Measurements from ENCODE around the gene FAM200C. TPM values are rescaled to one million over a fixed set of nuclear protein-coding genes. Genes with fewer than 3 reads are reported as not detected.

The FAM200C gene
- total RNA-seq, 4 donors from 2014 or later = 0.87 to 3.2 (median 1.8) TPM

DNA sequence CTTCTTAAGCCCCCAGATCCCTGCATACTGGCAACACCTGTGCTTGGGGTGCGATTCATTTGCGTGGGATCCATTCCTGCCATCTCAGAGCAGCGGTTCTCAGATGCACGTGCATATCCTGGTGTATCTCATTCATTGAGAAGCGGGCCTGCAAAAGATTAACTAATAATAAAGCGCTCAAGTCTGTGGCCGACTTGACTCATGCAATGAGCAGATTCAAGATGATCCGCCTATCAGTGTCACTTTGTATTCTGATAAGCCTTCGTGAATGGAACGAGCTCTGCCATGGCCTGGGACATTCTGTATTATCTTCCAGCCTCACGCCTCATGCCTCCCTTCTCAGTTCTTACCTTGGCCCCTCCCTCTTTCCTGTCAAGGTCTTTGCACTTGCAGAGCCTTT is 51.8 kb downstream of the FAM200C start:
- H3K9me3 ChIP-seq = no peaks in the 10 kb centered on the region
- no peaks in the 10 kb centered on the region for H3K27me3 ChIP-seq
- intact Hi-C loops (cut with DNase I) = loop anchor here (10.0 kb wide), 1 partner anchor 323 kb away; no protein-coding TSS in a partner anchor
- DNase-seq = no peak
- no peak for TF ChIP-seq POLR2A (IDR thresholded peaks at IDR 0.05)
- TF ChIP-seq, protein P1, sequence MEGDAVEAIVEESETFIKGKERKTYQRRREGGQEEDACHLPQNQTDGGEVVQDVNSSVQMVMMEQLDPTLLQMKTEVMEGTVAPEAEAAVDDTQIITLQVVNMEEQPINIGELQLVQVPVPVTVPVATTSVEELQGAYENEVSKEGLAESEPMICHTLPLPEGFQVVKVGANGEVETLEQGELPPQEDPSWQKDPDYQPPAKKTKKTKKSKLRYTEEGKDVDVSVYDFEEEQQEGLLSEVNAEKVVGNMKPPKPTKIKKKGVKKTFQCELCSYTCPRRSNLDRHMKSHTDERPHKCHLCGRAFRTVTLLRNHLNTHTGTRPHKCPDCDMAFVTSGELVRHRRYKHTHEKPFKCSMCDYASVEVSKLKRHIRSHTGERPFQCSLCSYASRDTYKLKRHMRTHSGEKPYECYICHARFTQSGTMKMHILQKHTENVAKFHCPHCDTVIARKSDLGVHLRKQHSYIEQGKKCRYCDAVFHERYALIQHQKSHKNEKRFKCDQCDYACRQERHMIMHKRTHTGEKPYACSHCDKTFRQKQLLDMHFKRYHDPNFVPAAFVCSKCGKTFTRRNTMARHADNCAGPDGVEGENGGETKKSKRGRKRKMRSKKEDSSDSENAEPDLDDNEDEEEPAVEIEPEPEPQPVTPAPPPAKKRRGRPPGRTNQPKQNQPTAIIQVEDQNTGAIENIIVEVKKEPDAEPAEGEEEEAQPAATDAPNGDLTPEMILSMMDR (IDR thresholded peaks at IDR 0.05) = no peak
- no peaks in the 10 kb centered on the region for H3K36me3 ChIP-seq
- H3K4me1 ChIP-seq = peaks cover 0 to 8% (median 2%) of the 10 kb centered on the region in 3 donors
- 80 to 97% methylated on average over 9 to 11 of the region's 11 CpGs for WGBS, 2 donors
- no peak overlapping the region for H3K4me3 ChIP-seq
- H3K27ac ChIP-seq = no peak overlapping the region

GRCh38 chr5:160347448-160347847 is 52.4 kb downstream of the FAM200C start:
- intact Hi-C loops (cut with DNase I) = loop anchor here (2.0 to 10.0 kb wide), 2 partner anchors 149 to 323 kb away; no protein-coding TSS in a partner anchor
- H3K9me3 ChIP-seq = no peaks in the 10 kb centered on the region
- TF ChIP-seq, protein P1 (IDR thresholded peaks at IDR 0.05) = no peak
- WGBS, 2 donors = 55 to 58% methylated on average over 6 of the region's 6 CpGs
- H3K4me3 ChIP-seq = no peak overlapping the region
- H3K27me3 ChIP-seq = no peaks in the 10 kb centered on the region
- no peak for DNase-seq
- no peak overlapping the region for H3K27ac ChIP-seq
- no peaks in the 10 kb centered on the region for H3K36me3 ChIP-seq
- peaks cover 0 to 13% (median 5%) of the 10 kb centered on the region in 3 donors for H3K4me1 ChIP-seq

Other genes starting within 250 kb of the FAM200C start
- gene FABP6, start 170.5 kb downstream of the FAM200C start, total RNA-seq = 1 to 10 TPM in 1 of 4 donors, not detected in 3; 7.2 TPM
- gene CCNJL, start 87.5 kb downstream of the FAM200C start, total RNA-seq = 1 to 10 TPM in 2 of 4 donors, under 1 TPM in 2; 0.04 to 3.0 (median 0.74) TPM
- gene C1QTNF2, start 29.4 kb downstream of the FAM200C start, total RNA-seq = under 1 TPM; 0.23 to 0.95 (median 0.62) TPM
- gene SLU7, start 19.0 kb upstream of the FAM200C start, total RNA-seq = 10 to 100 TPM; 31.9 to 70.2 (median 45.1) TPM
- gene PTTG1, start 21.8 kb upstream of the FAM200C start, total RNA-seq = 100 to 1,000 TPM in 1 of 4 donors, 10 to 100 TPM in 3; 89.6 to 134 (median 90.1) TPM

Data from esophagus squamous epithelium (tissue), 5 donors.